H1 (cell line): ENCODE results near the gene NUTM2D. TPM values are rescaled to one million over a fixed set of nuclear protein-coding genes. Genes with fewer than 3 reads are reported as not detected.
"Not testable (repeated sequence)": the region's sequence is repeated elsewhere in the genome, so short reads cannot be mapped to it uniquely, and the experiment has no call there.

Source experiments
- CTCF ChIA-PET: fragments of 300-600 bp; sonication (Branson Sonifier 250); formaldehyde crosslinking; loops from one replicate; lab custom pipeline; 2021; ENCODE audit not compliant: partially characterized antibody; lab: Charles Lee
- POLR2A ChIA-PET: fragments of 300-600 bp; sonication (Branson Sonifier 250); formaldehyde crosslinking; loops from one replicate; lab custom pipeline; 2021; ENCODE audit warnings: inconsistent platforms; ENCODE audit not compliant: partially characterized antibody; lab: Charles Lee
- DNase-seq, 2 experiments: peaks; one replicate each; pipeline versions ENCODE4 v3.0.0 to v3.0.0-alpha.2; 2010 to 2022; ENCODE audit warnings: low spot score in 2 of 2, low read depth in 1 of 2, mixed read lengths in 1 of 2
- FAIRE-seq: peaks from 2 replicates; lab custom pipeline; 2011; peaks lifted over from hg19 to GRCh38; lab: Jason Lieb, UNC
- H2AFZ ChIP-seq: 2 replicates; pipeline ENCODE4 v1.8.1; 2012; ENCODE audit warnings: low read length, inconsistent platforms
- H2AK5ac ChIP-seq: 2 replicates; pipeline ENCODE4 v1.6.1; 2013; ENCODE audit warnings: low read depth, low read length
- H2BK120ac ChIP-seq: replicated peaks from 2 replicates; pipeline ENCODE3; 2013; ENCODE audit warnings: low read depth, low read length, inconsistent platforms
- H2BK12ac ChIP-seq: 2 replicates; pipeline ENCODE4 v1.6.1; 2013; ENCODE audit warnings: low read depth, low read length
- H2BK15ac ChIP-seq: 2 replicates; pipeline ENCODE4 v1.6.1; 2013; ENCODE audit warnings: low read length
- H2BK20ac ChIP-seq: 2 replicates; pipeline ENCODE4 v1.6.1; 2013; ENCODE audit warnings: low read length
- H2BK5ac ChIP-seq: 2 replicates; pipeline ENCODE4 v1.6.1; 2013; ENCODE audit warnings: low read depth, low read length
- H3K14ac ChIP-seq: 2 replicates; pipeline ENCODE4 v1.6.1; 2013; ENCODE audit warnings: inconsistent platforms; ENCODE audit not compliant: insufficient read length
- H3K18ac ChIP-seq: 2 replicates; pipeline ENCODE4 v1.6.1; 2013; ENCODE audit warnings: low read length; ENCODE audit errors: extremely low read depth
- H3K23ac ChIP-seq: 2 replicates; pipeline ENCODE4 v1.6.1; 2013; ENCODE audit warnings: inconsistent platforms; ENCODE audit not compliant: insufficient read length
- H3K23me2 ChIP-seq: 2 replicates; pipeline ENCODE4 v1.6.1; 2013; ENCODE audit warnings: low read depth, low read length
- H3K27ac ChIP-seq: 2 replicates; pipeline ENCODE4 v1.6.1; 2011; ENCODE audit warnings: low read depth, low read length, inconsistent platforms
- H3K27me3 ChIP-seq, 4 experiments: replicated peaks in 1 of 4; 1 replicate in 1 of 4; 2 replicates in 3 of 4; pipeline versions ENCODE4 v1.6.1 to v1.8.1; 2011 to 2013; ENCODE audit warnings: low read length in 3 of 4, mild to moderate bottlenecking in 3 of 4, inconsistent platforms in 2 of 4, mixed read lengths in 2 of 4, moderate library complexity in 1 of 4; ENCODE audit not compliant: control insufficient read depth in 3 of 4, insufficient read depth in 3 of 4; ENCODE audit errors: extremely low read depth in 1 of 4
- H3K36me3 ChIP-seq, 4 experiments: 2 replicates each; pipeline versions ENCODE4 v1.6.1 to v1.8.1; 2011 to 2013; ENCODE audit warnings: mild to moderate bottlenecking in 4 of 4, low read length in 3 of 4, moderate library complexity in 2 of 4, control low read depth in 1 of 4, inconsistent platforms in 1 of 4; ENCODE audit not compliant: insufficient read depth in 4 of 4, control insufficient read depth in 2 of 4
- H3K4ac ChIP-seq: replicated peaks from 2 replicates; pipeline ENCODE3; 2013; ENCODE audit warnings: low read length, low read depth, mixed read lengths, inconsistent platforms; ENCODE audit not compliant: insufficient read length
- H3K4me1 ChIP-seq, 4 experiments: replicated peaks in 1 of 4; 1 replicate in 1 of 4; 2 replicates in 3 of 4; pipeline versions ENCODE4 v1.6.1 to v1.8.1; 2011 to 2013; ENCODE audit warnings: low read length in 3 of 4, inconsistent platforms in 2 of 4, mixed read lengths in 1 of 4; ENCODE audit not compliant: insufficient read depth in 4 of 4, control insufficient read depth in 3 of 4
- H3K4me2 ChIP-seq, 2 experiments: 2 replicates each; pipeline versions ENCODE4 v1.6.1 to v1.8.1; 2011 to 2013; ENCODE audit warnings: low read depth in 2 of 2, low read length in 2 of 2, control low read depth in 1 of 2, inconsistent platforms in 1 of 2, mild to moderate bottlenecking in 1 of 2; ENCODE audit not compliant: insufficient read depth in 1 of 2
- H3K4me3 ChIP-seq, 4 experiments: fragments of 200-600, 300-600 bp in 1 of 4; sonication (generic), shearing (Covaris generic), sonication (Bioruptor Twin) in 1 of 4; 2 replicates each; pipeline versions ENCODE4 v1.5.1 to v1.8.1; 2011 to 2016; ENCODE audit warnings: low read length in 4 of 4, low read depth in 3 of 4, control low read depth in 2 of 4, inconsistent platforms in 2 of 4, mild to moderate bottlenecking in 2 of 4, mixed read lengths in 1 of 4, moderate library complexity in 1 of 4; ENCODE audit not compliant: insufficient read depth in 2 of 4; ENCODE audit errors: extremely low read depth in 1 of 4
- H3K56ac ChIP-seq: replicated peaks from 2 replicates; pipeline ENCODE3; 2013; ENCODE audit warnings: low read depth, mild to moderate bottlenecking, mixed read lengths, low read length, inconsistent platforms; ENCODE audit not compliant: insufficient read length
- H3K79me1 ChIP-seq: 2 replicates; pipeline ENCODE4 v1.6.1; 2013; ENCODE audit warnings: low read depth, low read length, control low read depth
- H3K79me2 ChIP-seq, 2 experiments: 2 replicates each; pipeline versions ENCODE4 v1.6.1 to v1.8.1; 2012 to 2013; ENCODE audit warnings: low read length in 2 of 2, mild to moderate bottlenecking in 2 of 2, inconsistent platforms in 1 of 2; ENCODE audit not compliant: insufficient read depth in 2 of 2, control insufficient read depth in 1 of 2
- H3K9ac ChIP-seq, 4 experiments: replicated peaks in 1 of 4; 1 replicate in 1 of 4; 2 replicates in 3 of 4; pipeline versions ENCODE4 v1.6.1 to v1.8.1; 2011 to 2013; ENCODE audit warnings: low read depth in 3 of 4, low read length in 3 of 4, control low read depth in 2 of 4, mild to moderate bottlenecking in 2 of 4, moderate library complexity in 2 of 4, inconsistent platforms in 1 of 4; ENCODE audit errors: extremely low read depth in 1 of 4
- H3K9me3 ChIP-seq, 2 experiments: 2 replicates each; pipeline versions ENCODE4 v1.6.1 to v1.8.1; 2012 to 2013; ENCODE audit warnings: mild to moderate bottlenecking in 2 of 2, moderate library complexity in 2 of 2, control low read depth in 1 of 2, inconsistent platforms in 1 of 2, low read depth in 1 of 2, low read length in 1 of 2, mixed read lengths in 1 of 2; ENCODE audit not compliant: insufficient read depth in 2 of 2
- H4K20me1 ChIP-seq, 2 experiments: replicated peaks in 1 of 2; 2 replicates each; pipeline versions ENCODE3 to v1.8.1; 2011 to 2013; ENCODE audit warnings: inconsistent platforms in 2 of 2, low read length in 2 of 2, mild to moderate bottlenecking in 1 of 2; ENCODE audit not compliant: insufficient read depth in 2 of 2, control insufficient read depth in 1 of 2
- H4K5ac ChIP-seq: 2 replicates; pipeline ENCODE4 v1.6.1; 2013; ENCODE audit warnings: low read length, low read depth, mixed read lengths, inconsistent platforms; ENCODE audit not compliant: insufficient read length
- H4K8ac ChIP-seq: 2 replicates; pipeline ENCODE4 v1.8.0; 2013; ENCODE audit warnings: mild to moderate bottlenecking, moderate library complexity, low read length, inconsistent platforms; ENCODE audit not compliant: insufficient read depth; ENCODE audit errors: extremely low read depth
- H4K91ac ChIP-seq: replicated peaks from 2 replicates; pipeline ENCODE3; 2013; ENCODE audit warnings: low read length, mixed read lengths, inconsistent platforms; ENCODE audit not compliant: insufficient read length
- WGBS, 2 experiments: shearing (Covaris generic) in 1 of 2; methylation state at CpG; one replicate each; pipeline versions ENCODE4 v1.1.6 to v1.1.7; 2013 to 2015; ENCODE audit warnings: low lambda C conversion rate in 2 of 2, mixed read lengths in 2 of 2, inconsistent platforms in 1 of 2, low coverage in 1 of 2, missing lambda C conversion rate in 1 of 2; ENCODE audit not compliant: insufficient replicate concordance in 2 of 2, insufficient coverage in 1 of 2, insufficient read length in 1 of 2; ENCODE audit errors: extremely low coverage in 1 of 2, missing lambda C conversion rate in 1 of 2; 5-methylcytosine and 5-hydroxymethylcytosine counted together
- polyA plus RNA-seq, 7 experiments: library from polyadenylated mRNA; depleted of rRNA in 3 of 7; stranded (reverse) in 5 of 7; unstranded in 2 of 7; fragments of >200 nt in 5 of 7; fragments of 200-250 nt in 2 of 7; gene quantifications; 1 replicate in 5 of 7; 2 replicates in 1 of 7; 4 replicates in 1 of 7; pipeline versions ENCODE4 v1.2.1 to v1.2.3, GENCODE V29; 2011 to 2013; ENCODE audit warnings: missing spikeins in 2 of 7, mixed read lengths in 2 of 7
- total RNA-seq: library from RNA; stranded (reverse); fragmentation: NEBNext Ultra II Directional; extraction: Animal tissue kit (Norgen Biotek cat#: 25700); gene quantifications from 2 replicates; pipeline ENCODE4 v1.2.1, GENCODE V29; 2021

Gene NUTM2D
- total and polyA plus RNA-seq, 2 of the 8 experiments (the other 6 are each of a cell fraction or from before 2014, with no cell fraction given) = 0.76 to 2.2 TPM

- DNase-seq, H4K5ac ChIP-seq, H4K8ac ChIP-seq, H3K9me3 ChIP-seq, H3K4me3 ChIP-seq, H2BK5ac ChIP-seq, H2BK20ac ChIP-seq, H3K18ac ChIP-seq, H2BK120ac ChIP-seq, H3K4me1 ChIP-seq, H3K4ac ChIP-seq, H2BK15ac ChIP-seq, H3K79me1 ChIP-seq, H3K79me2 ChIP-seq, H3K14ac ChIP-seq, H3K4me2 ChIP-seq, H3K36me3 ChIP-seq, H4K91ac ChIP-seq, H3K27ac ChIP-seq, H2AFZ ChIP-seq, H2AK5ac ChIP-seq, H3K27me3 ChIP-seq, H3K9ac ChIP-seq, H4K20me1 ChIP-seq, H3K56ac ChIP-seq, CTCF ChIA-PET, POLR2A ChIA-PET, H3K23me2 ChIP-seq, FAIRE-seq, H3K23ac ChIP-seq, H2BK12ac ChIP-seq: not testable (repeated sequence)
- 85% methylated on average over 2 of the region's 5 CpGs; no CpG with 5 or more reads in 1 of the 2 experiments for WGBS, 2 experiments
Observed at GRCh38 chr10:87324559-87324958, 33.0 kb upstream of the NUTM2D start.

DNA sequence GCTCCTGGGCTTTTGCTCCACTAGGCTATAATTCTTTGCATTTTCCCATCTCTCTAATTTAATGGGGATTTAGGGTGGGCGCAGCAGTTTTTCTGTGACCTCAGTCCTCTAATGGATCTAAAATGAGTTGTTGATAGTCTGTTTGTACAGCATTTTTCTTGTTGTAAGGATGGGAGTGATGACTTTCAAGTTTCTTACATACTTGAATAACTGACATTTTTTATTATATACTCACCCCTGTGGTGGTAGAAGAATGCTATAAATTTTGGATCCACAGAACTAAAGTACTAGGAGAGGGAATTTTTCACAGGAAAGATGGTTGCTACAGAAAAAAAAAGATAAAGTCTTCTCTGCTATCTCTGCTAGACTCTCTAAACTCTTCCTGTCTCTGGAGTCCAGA, 29.6 kb upstream of the NUTM2D start:
- H2BK120ac ChIP-seq, FAIRE-seq, DNase-seq, H4K91ac ChIP-seq, H2BK5ac ChIP-seq, H3K14ac ChIP-seq, H2BK12ac ChIP-seq, H3K23me2 ChIP-seq, H3K27me3 ChIP-seq, H2BK20ac ChIP-seq, H3K9me3 ChIP-seq, H3K23ac ChIP-seq, H3K27ac ChIP-seq, H4K5ac ChIP-seq, H3K4me3 ChIP-seq, H4K8ac ChIP-seq, H3K79me2 ChIP-seq, H3K4ac ChIP-seq, H3K9ac ChIP-seq, H3K36me3 ChIP-seq, H3K79me1 ChIP-seq, H3K4me1 ChIP-seq, H4K20me1 ChIP-seq, H2AFZ ChIP-seq, H3K56ac ChIP-seq, H2AK5ac ChIP-seq, H3K4me2 ChIP-seq, H3K18ac ChIP-seq, H2BK15ac ChIP-seq, POLR2A ChIA-PET, CTCF ChIA-PET: not testable (repeated sequence)
- WGBS, 2 experiments = 91% methylated on average over 1 of the region's 1 CpG; no CpG with 5 or more reads in 1 of the 2 experiments
